GM18505 (cell line): Measurements from ENCODE around the gene ATP2C2.

Experiments
- ATAC-seq: cut with Tn5 transposase; IDR thresholded peaks from one replicate; pipeline ENCODE4 v1.9.1; 2021; ENCODE audit not compliant: unreplicated experiment
- POLR2A ChIP-seq: IDR thresholded peaks from 4 replicates; pipeline ENCODE4 v1.6.1; 2011; ENCODE audit warnings: borderline replicate concordance; ENCODE audit not compliant: insufficient read depth, insufficient read length; ENCODE audit errors: extremely low read depth

The ATP2C2 gene

DNA sequence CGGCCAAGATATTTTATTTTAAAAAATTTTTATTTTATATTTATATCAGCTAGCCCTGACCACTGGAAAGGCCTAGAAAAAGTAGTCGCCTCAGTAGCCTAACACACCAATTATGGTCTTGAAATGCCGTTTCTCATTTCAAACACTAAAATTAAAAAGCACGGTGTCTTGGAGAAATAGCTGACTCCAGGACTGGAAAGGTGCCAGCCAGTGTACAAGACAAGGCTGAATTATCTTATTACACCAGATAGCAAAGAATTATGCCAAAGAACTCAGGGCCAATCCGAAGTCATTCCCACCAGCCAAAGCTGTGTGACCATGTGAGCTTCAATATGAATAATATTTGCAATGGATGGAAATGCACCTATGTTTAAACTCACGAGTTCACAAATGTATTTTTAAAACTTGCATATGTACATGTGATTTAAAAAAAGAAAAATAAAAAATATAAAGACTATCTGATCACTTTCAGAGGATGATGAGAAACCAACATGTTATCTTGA is 19.9 kb upstream of the ATP2C2 start:
- no peak for TF ChIP-seq POLR2A

GRCh38 chr16:84349862-84350684 is 18.3 kb upstream of the ATP2C2 start:
- ATAC-seq: no peak
- no peak for TF ChIP-seq POLR2A

More for the DNA sequence above, 19.9 kb upstream of the ATP2C2 start:
- ATAC-seq: no peak

- ATAC-seq: no peak
- TF ChIP-seq POLR2A: no peak
Observed at GRCh38 chr16:84350685-84351400, 17.5 kb upstream of the ATP2C2 start.

- ATAC-seq: no peak
- TF ChIP-seq POLR2A: no peak
Observed at GRCh38 chr16:84351630-84352029, 16.7 kb upstream of the ATP2C2 start.

DNA sequence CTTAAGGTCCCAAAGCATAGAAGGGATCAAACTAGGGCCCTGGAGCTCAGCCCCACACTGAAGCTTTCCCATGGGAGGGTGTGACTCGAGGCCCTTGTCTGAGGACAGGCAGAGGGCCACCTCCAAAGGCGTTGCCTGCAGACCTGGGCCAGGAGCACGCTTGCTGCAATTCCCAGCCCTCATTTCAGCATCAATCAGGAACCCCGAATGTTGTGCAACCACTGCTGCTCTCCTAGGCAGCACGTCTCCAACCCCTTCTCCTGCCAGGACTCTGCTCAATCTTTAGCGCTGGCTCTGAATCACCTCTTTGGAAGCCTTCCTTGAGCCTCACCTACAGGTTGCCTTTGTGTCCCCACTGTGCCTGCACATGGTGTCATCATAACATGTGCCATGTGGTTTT is 14.0 kb upstream of the ATP2C2 start:
- ATAC-seq: no peak
- TF ChIP-seq POLR2A: no peak

- no peak for ATAC-seq
- TF ChIP-seq POLR2A: no peak
Observed at GRCh38 chr16:84355149-84355548, 13.2 kb upstream of the ATP2C2 start.

- TF ChIP-seq POLR2A: no peak
- no peak for ATAC-seq
Observed at GRCh38 chr16:84356176-84356575, 12.2 kb upstream of the ATP2C2 start.

DNA sequence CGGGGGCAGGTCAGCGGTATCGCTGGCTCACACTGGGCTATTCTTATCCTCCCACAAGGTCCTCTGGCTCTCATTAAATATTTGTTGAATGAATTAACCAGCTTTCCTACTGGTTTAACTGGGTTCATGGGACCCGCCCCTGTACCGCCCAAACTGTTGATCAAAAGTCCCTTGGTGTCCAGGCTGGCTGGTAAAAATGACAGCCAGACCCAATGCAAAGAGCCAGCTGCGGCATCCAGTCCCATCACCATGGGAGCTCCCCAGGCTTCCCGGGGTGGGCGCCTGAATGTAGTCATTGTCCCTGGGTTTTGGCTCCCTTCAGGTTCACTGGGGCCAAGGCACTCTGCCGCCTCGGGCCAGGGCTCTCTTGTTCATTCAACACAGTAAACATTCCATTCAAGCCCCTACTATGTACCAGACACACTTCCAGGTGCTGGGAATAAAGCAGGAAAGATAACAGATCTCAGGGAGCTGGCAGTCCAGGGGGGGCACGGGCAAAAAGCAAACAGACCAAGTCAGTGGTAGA is 11.7 kb upstream of the ATP2C2 start:
- no peak for ATAC-seq

GRCh38 chr16:84357191-84357651 is 11.1 kb upstream of the ATP2C2 start:
- ATAC-seq: no peak
- TF ChIP-seq POLR2A: no peak

More for the DNA sequence above, 11.7 kb upstream of the ATP2C2 start:
- TF ChIP-seq POLR2A: no peak

GRCh38 chr16:84358601-84359295 is 9.6 kb upstream of the ATP2C2 start:
- no peak for ATAC-seq
- no peak for TF ChIP-seq POLR2A

- no peak for ATAC-seq
- no peak for TF ChIP-seq POLR2A
Observed at GRCh38 chr16:84359326-84359725, 9.0 kb upstream of the ATP2C2 start.

DNA sequence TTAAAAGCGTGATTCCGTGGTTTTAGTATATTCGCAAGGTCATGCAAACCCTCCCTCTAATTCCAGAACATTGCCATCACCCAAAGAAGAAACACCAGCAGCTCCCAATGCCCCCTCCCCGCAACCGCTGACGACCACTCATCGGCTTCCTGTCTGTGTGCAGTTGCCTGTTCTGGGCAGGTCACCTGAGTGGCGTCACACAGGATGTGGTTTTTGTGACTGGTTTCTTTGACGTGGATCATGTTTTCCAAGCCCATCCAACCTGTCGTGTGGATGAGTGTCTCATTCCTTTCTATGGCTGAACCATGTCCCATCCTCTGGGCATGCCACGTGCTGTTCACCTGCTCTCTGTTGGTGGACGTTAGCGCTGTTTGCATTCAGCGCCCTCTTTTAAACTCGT is 8.2 kb upstream of the ATP2C2 start:
- TF ChIP-seq POLR2A: no peak
- no peak for ATAC-seq

GRCh38 chr16:84360748-84361147 is 7.6 kb upstream of the ATP2C2 start:
- no peak for ATAC-seq
- no peak for TF ChIP-seq POLR2A
